ENCODE measurements around the gene RAC2.
A peak's percentile ranks its signal among the peaks of the same experiment; 100 is the strongest.

The RAC2 gene

GRCh38 chr22:37275134-37275533 lies 31.1 kb upstream of the RAC2 start:
- DNase-seq = no peak

GRCh38 chr22:37274380-37274862 lies 30.4 kb upstream of the RAC2 start:
- no peak for DNase-seq

DNA sequence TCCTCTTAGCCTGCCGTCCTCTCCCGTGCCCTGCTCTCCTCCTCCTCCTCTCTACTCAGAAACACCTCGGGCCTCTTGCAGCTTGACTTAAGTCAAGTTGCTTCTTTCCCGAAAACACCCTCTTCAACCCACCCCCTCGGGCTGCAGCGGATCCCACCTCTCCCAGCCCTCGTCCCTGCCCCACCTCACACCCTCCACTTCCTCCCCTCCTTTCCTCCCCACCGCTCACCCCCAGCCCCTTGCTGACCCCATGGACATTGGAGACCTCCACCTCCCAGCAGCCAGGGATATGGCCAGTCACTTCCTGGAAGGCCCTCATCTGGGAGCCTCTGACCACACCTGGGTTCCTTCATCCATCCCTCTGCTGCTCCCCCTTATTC lies 29.8 kb upstream of the RAC2 start:
- no peak for DNase-seq

DNA sequence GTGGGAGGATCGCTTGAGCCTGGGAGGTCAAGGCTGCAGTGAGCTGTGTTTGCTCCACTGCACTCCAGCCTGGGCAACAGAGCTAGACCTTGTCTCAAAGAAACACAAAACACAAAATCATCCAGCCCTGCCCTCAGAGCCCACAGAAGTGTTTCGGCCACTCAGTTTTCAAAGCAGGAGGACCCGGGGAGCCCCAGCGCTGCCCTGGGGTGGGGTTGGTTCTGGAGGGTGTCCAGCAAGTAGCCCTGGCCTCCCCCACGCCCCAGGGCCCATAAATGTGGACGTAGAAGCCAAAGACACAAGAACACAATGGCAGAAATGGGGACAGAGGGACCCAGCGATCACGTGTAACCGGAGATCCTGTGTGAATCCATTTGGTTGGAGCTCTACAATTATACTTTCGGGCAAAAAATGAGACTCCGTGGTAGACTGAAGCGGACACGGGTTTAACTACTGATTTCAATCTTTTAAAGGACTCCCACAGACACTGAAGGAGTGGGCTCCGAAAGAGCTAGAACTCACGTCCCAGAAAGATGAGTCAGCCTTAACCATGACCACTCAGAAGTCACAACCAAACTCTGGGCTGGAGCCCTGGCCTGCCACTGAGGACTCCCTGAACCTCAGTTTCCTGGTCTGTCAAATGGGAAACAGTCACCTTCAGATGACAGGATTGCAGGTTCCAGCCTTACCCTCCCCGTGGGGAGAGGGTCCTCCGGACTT lies 29.2 kb upstream of the RAC2 start:
- DNase-seq = no peak

- no peak for DNase-seq
Observed at GRCh38 chr22:37270928-37271650, 27.0 kb upstream of the RAC2 start.

DNA sequence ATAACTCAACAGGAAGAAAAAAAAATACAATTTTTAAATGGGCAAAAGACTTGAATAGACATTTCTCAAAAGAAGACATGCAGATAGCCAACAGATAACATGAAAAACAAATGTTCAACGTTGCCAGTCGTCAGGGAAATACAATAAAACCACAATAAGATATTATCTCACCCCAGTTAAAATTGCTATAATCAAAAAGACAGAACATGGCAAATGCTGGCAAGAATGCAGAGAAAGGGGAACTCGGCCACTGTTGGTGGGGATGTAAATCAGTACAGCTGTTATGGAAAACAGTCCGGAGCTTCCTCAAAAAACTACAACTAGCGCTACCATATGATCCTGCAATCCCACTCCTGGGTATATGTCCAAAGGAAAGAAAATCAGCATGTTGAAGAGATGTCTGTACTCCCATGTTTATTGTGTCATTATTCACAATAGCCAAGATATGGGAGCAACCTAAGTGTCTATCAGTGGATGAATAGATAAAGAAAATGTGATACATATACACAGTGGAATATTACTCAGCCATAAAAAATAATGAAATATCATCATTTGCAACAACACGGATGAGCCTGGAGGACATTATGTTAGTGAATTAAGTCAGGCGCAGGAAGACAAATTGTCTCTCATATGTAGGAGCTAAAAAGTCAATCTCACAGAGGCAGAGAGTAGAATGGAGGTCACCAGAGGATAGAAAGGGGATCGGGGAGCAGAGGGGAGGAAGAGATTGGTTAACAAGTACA lies 26.0 kb upstream of the RAC2 start:
- DNase-seq = no peak

DNA sequence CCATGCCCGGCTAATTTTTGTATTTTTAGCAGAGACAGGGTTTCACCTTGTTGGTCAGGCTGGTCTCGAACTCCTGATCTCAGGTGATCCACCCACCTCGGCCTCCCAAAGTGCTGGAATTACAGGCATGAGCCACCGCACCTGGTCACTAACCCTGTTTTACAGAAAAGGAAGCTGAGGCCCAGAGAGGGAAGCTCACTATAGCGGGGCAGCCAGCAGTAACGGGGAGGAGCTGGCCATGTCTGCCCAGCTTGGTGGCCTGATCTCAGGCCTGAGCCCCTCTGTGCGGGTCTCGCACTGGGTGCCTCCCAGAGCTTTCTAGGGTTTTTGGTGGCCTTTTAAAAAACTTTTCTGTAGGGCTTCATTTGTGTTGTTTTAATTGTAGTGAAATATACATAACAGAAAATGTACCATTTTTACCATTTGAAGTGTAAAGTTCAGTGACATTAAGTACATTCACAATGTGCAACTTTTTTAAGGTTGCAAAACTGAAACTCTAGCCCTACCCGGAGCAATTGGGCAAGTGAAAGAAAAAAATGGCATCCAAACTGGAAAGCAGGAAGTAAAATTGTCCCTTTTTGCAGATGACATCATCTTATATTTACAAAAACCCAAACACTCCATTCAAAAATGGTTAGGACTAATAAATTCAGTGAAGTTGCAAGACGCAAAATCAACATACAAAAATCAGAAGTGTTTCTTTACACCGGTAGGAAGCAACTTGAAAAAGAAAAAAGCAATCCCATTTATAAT lies 23.8 kb upstream of the RAC2 start:
- no peak for DNase-seq

DNA sequence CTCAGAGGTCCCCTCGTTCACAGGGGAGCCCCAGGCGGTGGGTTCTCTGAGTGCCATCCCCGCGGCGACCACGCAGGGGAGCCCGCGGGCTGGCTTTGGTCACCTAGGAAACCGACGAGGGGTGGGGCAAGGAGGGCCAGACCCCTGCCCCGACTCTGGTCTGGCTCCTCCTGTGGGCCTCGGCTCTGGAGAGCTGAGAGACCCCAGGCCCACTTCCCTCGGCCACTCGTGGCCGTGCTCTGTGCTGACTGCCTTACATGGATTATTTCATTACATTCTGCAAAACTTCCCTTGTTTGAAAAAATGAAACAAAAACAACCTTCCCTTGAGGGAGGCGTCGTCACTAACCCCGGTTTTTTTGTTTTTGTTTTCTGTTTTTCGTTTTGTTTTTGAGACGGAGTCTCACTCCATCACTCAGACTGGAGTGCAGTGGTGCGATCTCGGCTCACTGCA lies 23.1 kb upstream of the RAC2 start:
- DNase-seq = peak; percentile 53 to 59

GRCh38 chr22:37266581-37267134 lies 22.6 kb upstream of the RAC2 start:
- no peak for DNase-seq

GRCh38 chr22:37263966-37264887 lies 20.2 kb upstream of the RAC2 start:
- DNase-seq = no peak

DNA sequence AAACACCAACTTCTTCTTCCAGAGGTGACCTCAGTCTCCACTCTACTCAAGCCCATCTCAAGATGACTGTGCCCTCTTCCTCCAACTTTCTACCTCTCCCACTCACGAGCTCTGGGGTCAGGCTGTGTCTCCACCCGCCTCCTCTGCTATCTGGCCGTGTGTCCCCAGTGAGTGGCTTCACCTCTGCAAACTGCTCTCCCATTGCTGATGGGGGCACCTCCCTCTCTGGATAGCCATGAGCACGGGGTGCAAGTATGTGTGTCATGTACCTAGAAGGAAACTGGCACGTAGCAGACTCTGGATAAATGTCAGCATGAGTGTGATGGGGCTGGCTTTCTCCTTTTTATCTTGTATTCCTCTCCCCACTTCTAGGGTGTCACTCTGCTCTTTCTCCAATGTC lies 18.3 kb upstream of the RAC2 start:
- no peak for DNase-seq

DNA sequence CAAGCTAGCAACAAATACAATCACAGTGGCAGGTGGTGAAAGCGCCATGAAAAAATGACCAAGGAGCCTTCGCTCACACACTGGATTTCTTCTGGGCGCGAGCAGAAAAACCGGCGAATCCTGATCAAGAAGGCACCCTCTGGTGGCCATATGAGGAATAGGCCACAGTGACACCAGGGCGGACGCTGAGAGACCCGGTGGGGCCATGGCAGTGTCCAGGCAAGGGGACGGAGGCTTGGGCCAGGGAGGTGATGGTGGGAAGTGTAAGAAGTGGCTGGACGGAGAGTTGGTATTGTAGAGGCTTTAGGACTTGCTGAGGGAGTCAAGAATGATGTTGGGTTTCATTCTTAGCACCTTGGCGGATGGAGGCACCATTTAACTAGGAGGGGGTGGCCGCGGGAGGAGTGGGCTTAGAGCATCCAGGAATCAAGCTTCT lies 16.9 kb upstream of the RAC2 start:
- DNase-seq = peak; percentile 52 to 57

DNA sequence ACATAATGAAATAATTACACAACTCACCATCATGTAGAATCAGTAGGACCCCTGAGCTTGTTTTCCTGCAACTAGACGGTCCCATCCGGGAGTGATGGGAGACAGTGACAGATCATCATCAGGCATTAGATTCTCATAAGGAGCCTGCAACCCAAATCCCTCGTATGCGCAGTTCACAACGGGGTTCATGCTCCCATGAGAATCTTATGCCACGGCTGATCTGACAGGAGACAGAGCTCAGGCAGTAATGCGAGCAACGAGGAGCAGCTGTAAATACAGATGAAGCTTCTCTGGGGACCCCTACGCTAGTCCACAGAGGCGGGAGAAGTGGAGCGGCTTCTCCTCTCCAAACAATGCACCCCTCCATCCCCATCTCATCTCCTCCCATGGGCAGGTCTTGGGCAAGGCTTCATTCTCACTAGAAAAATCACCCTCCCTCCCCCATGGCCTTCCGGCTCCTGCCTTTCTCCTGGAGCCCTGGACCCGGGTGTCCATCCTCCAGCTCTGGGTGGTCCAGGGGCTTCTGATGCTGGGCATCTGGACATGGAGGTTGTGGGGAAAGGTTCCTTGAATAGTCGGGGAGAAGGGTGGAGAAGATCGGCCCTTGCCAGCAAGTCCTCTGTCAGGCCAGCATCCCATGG lies 16.2 kb upstream of the RAC2 start:
- DNase-seq = no peak

DNA sequence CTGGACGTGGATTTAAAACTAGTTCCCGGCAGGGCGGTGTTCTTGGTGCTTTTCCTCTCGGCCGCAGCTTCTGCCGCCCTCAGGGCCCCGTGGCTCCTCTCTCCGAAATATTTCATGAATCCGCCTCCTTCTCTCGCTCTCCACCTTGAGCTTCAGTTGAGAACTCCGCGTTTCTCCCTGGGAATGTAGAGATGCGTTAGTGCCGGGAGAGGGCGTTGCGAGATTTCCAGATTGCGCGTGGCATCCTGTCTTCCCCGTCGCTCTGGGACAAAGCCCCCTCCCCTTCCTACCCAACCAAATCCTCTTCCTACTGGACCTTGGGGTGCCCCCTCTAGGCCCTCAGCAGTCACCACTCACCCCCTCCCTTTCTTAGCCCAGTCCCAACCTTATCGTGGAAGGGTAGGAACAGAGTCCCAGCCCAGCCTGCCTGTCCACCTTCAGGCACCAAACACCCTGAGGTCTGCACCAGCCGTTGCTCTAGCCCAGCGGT lies 15.5 kb upstream of the RAC2 start:
- DNase-seq = no peak

GRCh38 chr22:37258753-37259401 lies 14.8 kb upstream of the RAC2 start:
- no peak for DNase-seq

GRCh38 chr22:37258005-37258752 lies 14.1 kb upstream of the RAC2 start:
- no peak for DNase-seq

- no peak for DNase-seq
Observed at GRCh38 chr22:37256075-37256726, 12.1 kb upstream of the RAC2 start.

DNA sequence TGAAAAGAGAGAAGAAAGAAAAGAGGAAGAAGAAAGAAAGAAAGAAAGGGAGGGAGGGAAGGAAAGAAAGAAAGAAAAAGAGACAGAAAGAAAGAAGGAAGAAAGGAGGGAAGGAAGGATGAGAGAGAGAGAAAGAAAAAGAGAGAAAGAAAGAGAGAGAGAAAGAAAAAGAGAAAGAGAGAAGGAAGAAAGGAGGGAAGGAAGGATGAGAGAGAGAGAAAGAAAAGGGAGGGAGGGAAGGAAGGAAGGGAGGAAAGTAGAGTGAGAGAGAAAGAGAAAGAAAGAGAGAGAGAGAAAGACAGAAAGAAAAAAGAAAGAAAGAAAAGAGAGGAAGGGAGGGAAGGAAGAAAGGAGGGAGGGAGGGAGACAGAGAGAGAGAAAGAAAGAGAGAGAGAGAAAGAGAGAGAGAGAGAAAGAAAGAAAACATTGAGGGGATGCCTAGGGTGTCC lies 11.5 kb upstream of the RAC2 start:
- no peak for DNase-seq

DNA sequence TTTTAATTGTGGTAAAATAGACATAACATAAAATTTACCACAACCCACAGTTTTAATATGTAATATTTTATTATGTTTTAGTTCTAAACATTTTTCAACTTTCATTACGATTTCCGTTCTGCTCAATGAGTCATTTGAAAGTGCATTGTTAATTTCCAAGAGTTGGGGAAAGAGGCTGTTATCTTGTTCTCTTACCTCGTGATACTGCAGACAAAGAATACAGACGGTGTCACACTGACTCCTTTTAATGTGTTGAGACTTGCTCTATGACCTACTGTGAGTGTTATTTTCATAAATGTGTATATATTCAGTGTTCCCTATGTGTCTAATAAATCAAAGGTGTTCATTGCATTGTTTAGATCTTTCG lies 10.8 kb upstream of the RAC2 start:
- no peak for DNase-seq
